ENCODE results near the gene FBXL15.

Gene FBXL15

DNA sequence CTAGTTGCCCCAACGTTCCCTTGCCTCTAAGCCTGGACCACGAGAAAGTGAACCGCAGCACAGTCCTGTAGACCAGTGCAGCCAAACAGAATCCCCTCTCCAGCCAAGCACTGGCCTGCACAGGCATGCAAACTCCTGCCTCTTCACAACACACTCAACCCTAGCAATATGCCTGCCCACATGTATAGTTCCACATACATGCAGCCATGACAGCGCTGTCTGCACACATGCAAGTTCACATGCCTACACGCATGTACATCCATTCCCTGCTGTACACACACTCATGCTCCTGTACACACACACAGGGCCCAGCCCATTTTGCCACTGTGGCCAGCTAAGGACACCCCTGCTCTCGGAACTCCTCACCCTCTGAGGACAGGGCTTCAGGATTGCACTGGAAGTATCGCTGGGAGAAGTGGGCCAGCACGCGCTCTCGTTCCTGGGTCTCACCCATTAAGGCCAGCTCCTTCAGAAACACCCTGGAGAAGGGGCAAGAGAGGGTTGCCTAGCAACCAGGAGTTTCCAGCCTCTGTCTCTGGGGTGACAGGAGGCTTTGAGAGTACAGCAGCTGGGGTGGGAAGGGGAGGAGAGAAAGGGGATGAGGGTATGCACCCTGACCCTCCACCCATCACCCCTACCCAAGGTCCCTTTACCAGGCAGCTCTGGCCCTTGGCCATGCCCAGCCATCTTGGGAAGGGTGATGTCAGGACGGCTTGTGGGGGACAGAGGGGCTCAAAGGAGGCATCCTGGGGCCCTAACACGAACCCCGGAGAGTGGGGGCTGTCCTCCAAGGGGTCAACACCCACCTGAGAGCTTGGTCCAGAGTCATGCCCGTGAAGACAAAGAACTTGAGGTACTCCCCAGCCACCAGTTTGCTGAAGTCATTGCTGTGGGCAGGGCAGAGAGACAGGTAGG is 9.0 kb upstream of the FBXL15 start:
- TF ChIP-seq, protein P1, sequence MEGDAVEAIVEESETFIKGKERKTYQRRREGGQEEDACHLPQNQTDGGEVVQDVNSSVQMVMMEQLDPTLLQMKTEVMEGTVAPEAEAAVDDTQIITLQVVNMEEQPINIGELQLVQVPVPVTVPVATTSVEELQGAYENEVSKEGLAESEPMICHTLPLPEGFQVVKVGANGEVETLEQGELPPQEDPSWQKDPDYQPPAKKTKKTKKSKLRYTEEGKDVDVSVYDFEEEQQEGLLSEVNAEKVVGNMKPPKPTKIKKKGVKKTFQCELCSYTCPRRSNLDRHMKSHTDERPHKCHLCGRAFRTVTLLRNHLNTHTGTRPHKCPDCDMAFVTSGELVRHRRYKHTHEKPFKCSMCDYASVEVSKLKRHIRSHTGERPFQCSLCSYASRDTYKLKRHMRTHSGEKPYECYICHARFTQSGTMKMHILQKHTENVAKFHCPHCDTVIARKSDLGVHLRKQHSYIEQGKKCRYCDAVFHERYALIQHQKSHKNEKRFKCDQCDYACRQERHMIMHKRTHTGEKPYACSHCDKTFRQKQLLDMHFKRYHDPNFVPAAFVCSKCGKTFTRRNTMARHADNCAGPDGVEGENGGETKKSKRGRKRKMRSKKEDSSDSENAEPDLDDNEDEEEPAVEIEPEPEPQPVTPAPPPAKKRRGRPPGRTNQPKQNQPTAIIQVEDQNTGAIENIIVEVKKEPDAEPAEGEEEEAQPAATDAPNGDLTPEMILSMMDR (IDR thresholded peaks at IDR 0.05; ENCODE audit: low read depth, low read length): no peak
- no peak overlapping the region for H3K4me3 ChIP-seq (ENCODE audit: low read depth, low read length)
- H3K27ac ChIP-seq: no peak overlapping the region
- no peaks in the 10 kb centered on the region for H3K9me3 ChIP-seq (ENCODE audit: severe bottlenecking)
- no peaks in the 10 kb centered on the region for H3K27me3 ChIP-seq (ENCODE audit: insufficient read depth, low read depth, severe bottlenecking)
- no peak for DNase-seq
- H3K36me3 ChIP-seq: peaks cover 75% of the 10 kb centered on the region

DNA sequence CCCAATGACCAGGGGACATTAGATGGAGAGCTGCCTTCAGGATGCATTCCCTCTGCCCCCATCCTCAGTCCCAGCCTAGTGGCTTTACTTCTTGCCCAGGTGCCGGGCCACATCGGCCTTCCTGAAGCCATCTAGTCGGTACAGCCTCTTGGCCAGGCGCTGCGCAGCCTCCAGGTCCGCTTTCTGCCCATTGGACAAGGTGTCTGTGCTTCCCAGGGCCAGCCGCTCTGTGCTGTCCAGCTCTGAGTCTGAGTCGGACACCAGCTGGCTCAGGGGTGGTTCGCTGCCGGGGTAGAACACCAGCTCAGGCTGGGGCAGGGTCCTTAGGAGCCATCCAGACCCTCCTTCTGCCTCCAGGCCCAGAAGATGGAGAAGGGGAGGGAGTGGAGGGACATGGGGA is 8.3 kb upstream of the FBXL15 start:
- Histone ChIP-seq H3K9me3 (ENCODE audit: severe bottlenecking) (no peaks in the 10 kb centered on the region), H3K4me3 (ENCODE audit: low read depth, low read length) (no peak overlapping the region), H3K27ac (no peak overlapping the region; the same call in 1 of the 2 replicates), H3K36me3 (peaks cover 74% of the 10 kb centered on the region), H3K27me3 (ENCODE audit: insufficient read depth, low read depth, severe bottlenecking) (no peaks in the 10 kb centered on the region)
- TF ChIP-seq, protein P1 (IDR thresholded peaks at IDR 0.05; ENCODE audit: low read depth, low read length): no peak
- DNase-seq: no peak

DNA sequence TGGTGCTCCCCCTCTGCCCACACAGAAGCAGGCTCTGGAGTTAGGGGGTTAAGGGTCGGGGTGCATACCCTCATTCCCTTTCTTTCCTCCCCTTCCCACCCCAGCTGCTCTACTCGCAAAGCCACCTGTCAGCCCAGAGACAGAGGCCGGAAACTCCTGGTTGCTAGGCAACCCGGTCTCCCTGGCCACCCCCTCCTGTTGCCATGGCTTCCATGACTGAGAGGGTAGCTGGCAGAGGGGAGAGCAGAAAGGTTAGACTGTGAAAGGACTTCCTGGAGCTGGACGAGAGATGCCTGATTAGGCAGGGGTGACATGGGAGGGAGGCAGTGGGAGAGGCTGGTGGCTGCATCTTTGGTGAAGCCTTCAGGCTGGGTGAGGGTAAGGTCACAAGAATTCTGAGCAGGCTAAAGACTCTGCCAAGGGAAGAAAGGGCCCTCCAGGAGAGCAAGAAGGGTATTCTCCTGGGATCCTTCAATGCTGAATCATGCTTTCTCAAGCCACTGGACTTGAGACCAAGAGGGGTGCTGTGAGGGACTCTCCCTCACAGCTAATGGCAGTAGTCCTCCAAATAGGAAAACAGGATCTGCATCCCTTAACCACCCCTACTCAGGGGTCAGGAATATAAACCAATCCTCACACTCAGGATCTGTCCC is 7.5 kb upstream of the FBXL15 start:
- no peaks in the 10 kb centered on the region for H3K9me3 ChIP-seq (ENCODE audit: severe bottlenecking)
- H3K27ac ChIP-seq: peak overlapping the region; percentile 99
- H3K4me3 ChIP-seq (ENCODE audit: low read depth, low read length): no peak overlapping the region
- H3K36me3 ChIP-seq: peaks cover 66% of the 10 kb centered on the region
- H3K27me3 ChIP-seq (ENCODE audit: insufficient read depth, low read depth, severe bottlenecking): no peaks in the 10 kb centered on the region
- peak; percentile 62 for DNase-seq
- TF ChIP-seq, protein P1 (IDR thresholded peaks at IDR 0.05; ENCODE audit: low read depth, low read length): no peak

DNA sequence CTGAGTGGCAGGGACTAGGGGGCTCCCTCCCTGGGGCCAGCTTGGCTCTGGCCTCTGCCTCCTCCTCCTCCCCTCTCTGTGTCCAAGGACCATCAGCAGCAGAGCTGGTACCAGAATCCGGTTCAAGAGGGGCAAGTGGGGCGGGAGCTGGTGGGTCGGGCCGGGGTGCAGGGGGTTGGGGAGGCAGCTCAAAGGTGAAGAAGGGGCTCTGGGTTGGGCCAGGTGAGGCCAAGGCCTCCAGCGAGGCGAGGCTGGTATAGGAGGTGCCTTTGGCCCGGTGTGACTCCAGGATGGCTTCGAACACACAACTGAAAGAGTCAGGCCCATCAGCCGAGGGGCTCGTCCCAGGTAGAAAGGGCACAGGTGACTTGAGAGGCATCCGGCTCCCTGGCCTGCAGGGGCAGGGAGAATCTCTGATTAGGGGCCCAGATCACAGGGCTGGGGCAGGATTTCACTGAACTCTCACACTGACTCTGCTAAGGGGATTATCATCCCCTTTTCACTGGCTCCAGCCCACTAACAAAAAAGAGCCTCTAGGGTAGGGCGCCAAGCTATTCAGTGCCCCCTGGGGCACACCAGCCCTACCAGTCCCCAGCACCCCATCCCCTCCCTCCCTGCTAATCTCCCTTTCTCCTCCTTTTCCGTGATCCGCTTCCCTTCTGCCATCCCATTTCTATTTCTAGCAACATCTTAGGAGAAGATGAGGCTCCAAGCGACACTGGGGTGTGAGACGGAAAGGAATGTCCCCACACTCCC is 6.7 kb upstream of the FBXL15 start:
- Histone ChIP-seq H3K9me3 (ENCODE audit: severe bottlenecking) (no peaks in the 10 kb centered on the region), H3K36me3 (peaks cover 66% of the 10 kb centered on the region), H3K27me3 (ENCODE audit: insufficient read depth, low read depth, severe bottlenecking) (no peaks in the 10 kb centered on the region), H3K27ac (peak overlapping the region; percentile 99), H3K4me3 (ENCODE audit: low read depth, low read length) (no peak overlapping the region)
- DNase-seq: peak; percentile 52
- TF ChIP-seq, protein P1 (IDR thresholded peaks at IDR 0.05; ENCODE audit: low read depth, low read length): no peak

DNA sequence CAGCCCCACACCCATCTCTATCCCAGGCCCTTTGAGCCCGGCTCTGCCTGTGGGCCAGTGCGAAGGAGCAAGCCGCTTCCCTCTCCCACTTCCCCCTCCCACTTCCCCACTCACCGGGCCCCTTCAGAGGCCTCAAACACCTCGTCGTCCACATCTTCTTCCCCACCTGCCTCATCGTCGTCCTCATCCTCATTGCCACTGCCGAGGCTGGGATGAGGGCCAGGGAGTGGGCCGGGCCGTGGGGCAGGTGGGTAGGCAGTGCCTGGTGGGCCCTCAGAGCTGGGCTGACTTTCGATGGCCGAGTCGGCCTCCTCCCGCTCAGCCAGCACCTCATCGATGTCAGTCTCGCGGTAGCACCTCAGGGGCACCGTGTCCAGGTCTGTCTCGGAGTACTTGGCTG is 5.9 kb upstream of the FBXL15 start:
- H3K27ac ChIP-seq: peak overlapping the region; percentile 99
- no peak for DNase-seq
- H3K4me3 ChIP-seq (ENCODE audit: low read depth, low read length): no peak overlapping the region
- no peaks in the 10 kb centered on the region for H3K9me3 ChIP-seq (ENCODE audit: severe bottlenecking)
- TF ChIP-seq, protein P1 (IDR thresholded peaks at IDR 0.05; ENCODE audit: low read depth, low read length): no peak
- H3K36me3 ChIP-seq: peaks cover 62% of the 10 kb centered on the region
- H3K27me3 ChIP-seq (ENCODE audit: insufficient read depth, low read depth, severe bottlenecking): no peaks in the 10 kb centered on the region
